ENCODE results near the gene XRCC2.
"Not testable (repeated sequence)": the region's sequence is repeated elsewhere in the genome, so short reads cannot be mapped to it uniquely, and the experiment has no call there.

Gene XRCC2

DNA sequence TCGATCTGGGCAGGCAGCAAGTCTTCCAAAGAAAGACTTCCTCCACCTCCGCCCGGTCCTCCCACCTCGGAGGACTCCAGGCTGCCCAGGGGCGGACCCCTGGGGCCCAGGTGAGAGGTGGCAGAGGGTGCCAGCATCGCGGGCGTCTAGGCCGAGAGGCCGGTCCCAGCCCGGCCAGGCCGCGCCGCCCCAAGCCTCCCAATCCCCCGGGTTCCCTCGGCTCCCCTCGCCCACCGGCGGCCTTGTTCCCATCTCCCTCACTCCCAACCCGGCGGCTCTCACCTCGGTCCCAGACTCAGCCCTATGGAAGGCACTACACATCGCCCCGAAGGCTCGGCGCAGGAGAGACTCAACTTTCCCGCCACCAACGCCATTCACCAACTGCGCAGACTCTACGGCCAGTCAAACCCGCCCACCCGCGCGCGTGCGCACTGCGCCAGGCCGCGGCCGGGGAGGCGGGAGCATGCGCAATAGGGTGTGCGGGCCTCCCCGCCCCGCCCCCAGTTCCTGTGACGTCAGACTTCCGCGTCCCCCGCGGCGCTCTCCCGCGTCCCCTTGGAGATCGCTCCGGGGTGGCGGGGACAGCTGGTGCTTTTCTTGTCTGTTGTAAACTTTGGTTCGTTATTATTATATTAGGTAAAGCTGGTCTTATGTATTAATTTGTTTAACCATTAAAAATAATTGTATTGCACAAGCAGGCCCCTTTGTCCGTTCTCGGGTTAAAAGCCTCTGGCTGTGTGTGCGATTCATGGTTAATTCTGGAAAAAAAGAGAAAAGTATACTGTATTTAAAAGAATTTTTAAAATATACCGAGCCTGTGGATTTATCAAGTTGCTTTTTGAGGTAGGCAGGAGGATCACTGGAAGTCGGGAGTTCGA is at the start of gene XRCC2:
XRCC2 (minus strand) TSS at position 383 of the 878 bp plus-strand sequence; CDS start at position 321, 62 bp downstream.
- DNase-seq (ENCODE audit: low spot score) = peak; percentile 90

- no peak for DNase-seq (ENCODE audit: low spot score)
These were observed 47.4 kb upstream of the XRCC2 start for GRCh38 chr7:152723364-152723763.

DNA sequence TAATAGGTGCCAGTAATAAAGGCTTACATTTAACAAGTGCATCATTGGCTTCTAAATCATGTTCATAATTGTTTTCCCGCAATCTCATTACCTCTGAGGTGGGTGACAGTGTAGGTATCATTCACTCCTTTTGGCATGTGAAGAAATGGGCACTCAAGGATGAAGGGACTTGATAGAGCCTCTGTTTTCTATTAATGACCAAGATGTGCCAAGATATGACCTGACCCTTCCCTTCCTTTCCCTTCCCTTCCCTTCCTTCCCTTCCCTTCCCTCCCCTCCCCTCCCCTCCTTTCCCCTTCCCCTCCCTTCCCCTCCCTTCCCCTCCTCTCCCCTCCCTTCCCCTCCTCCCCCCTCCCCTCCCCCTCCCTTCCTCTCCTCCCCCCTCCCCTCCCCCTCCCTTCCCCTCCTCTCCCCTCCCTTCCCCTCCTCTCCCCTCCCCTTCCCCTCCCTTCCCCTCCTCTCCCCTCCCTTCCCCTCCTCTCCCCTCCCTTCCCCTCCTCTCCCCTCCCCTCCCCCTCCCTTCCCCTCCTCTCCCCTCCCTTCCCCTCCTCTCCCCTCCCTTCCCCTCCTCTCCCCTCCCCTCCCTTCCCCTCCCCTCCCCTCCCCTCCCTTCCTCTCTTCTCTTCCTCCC is 36.6 kb upstream of the XRCC2 start:
- not testable (repeated sequence) for DNase-seq (ENCODE audit: low spot score)

GRCh38 chr7:152711444-152711944 is 35.6 kb upstream of the XRCC2 start:
- no peak for DNase-seq (ENCODE audit: low spot score)

- no peak for DNase-seq (ENCODE audit: low spot score)
These were observed 34.2 kb upstream of the XRCC2 start for GRCh38 chr7:152710153-152710442.

GRCh38 chr7:152709287-152710152 is 33.6 kb upstream of the XRCC2 start:
- no peak for DNase-seq (ENCODE audit: low spot score)

DNA sequence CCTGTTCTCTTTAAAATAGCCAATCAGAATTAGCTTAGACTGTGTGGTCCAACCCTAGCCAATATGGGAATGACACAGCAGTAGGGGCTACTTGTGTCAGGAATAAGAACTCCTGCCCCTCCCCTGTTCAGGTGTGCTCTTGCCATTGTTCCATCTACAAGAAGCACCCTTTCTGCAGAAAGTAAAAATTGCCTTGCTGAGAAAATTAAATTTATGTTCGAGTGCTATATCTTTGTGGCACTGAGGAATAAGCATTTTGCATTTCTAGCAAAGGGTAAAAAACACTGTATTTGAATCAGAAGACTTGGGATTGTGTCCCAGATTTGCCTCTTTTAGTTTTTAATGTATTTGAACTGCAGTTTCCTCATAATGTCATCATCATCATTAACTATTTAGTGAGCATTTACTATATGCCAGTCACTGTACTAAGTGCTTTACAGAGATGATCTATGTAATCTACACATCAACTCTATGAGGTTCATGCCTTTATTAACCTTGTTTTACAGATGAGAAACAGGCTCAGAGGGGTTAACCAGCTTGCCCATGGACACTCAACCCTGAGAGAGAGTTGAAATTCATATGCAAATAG is 28.9 kb upstream of the XRCC2 start:
- no peak for DNase-seq (ENCODE audit: low spot score)

GRCh38 chr7:152699079-152699478 is 23.1 kb upstream of the XRCC2 start:
- no peak for DNase-seq (ENCODE audit: low spot score)

- DNase-seq (ENCODE audit: low spot score) = not testable (repeated sequence)
These were observed 21.5 kb upstream of the XRCC2 start for GRCh38 chr7:152697268-152697974.

GRCh38 chr7:152692196-152692595 is 16.3 kb upstream of the XRCC2 start:
- not testable (repeated sequence) for DNase-seq (ENCODE audit: low spot score)

DNA sequence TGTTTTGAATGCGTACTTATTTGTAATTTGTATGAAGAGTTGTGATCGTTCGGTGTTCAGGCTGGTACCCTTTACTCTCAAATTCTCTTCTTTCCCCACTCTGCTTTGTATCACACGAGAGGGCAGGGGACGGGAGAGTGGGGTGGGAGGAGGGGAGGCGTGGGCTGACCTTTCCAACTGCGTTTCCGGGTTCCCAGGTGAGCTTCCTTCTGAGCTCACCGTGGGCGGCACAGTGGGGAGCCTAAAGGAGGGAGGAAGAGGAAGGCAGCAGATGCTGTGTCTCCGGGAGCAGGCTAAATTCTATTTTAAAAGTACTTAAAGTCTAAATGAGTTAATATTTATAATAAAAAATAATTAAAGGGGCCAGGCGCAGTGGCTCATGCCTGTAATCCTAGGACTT is 7.4 kb upstream of the XRCC2 start:
- DNase-seq (ENCODE audit: low spot score) = no peak

- no peak for DNase-seq (ENCODE audit: low spot score)
These were observed 2.1 kb upstream of the XRCC2 start for GRCh38 chr7:152677808-152678670.

GRCh38 chr7:152674860-152675758 is 832 bp downstream of the XRCC2 start:
- DNase-seq (ENCODE audit: low spot score) = peak; percentile 16

GRCh38 chr7:152673897-152674296 is 2.0 kb downstream of the XRCC2 start:
- no peak for DNase-seq (ENCODE audit: low spot score)

GRCh38 chr7:152672626-152673025 is 3.3 kb downstream of the XRCC2 start:
- no peak for DNase-seq (ENCODE audit: low spot score)

- DNase-seq (ENCODE audit: low spot score) = no peak
These were observed 6.2 kb downstream of the XRCC2 start for GRCh38 chr7:152669758-152670157.

DNA sequence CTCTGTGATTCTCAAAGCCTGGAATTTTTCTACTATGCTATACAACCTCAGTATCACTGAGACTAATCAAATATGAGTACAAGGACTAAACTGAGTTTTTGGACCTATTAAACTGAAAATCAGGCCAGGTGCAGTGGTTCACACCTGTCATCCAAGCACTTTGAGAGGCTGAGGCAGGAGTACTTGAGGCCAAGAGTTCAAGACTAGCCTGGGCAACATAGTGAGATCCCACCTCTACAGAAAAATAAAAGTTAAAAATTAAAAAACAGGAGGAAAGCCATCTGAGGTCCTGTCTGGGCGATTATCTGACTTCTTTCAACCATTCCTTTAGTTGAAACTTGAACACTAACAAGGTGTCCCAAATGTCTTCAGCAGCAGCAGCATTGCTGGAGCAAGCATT is 7.0 kb downstream of the XRCC2 start:
- DNase-seq (ENCODE audit: low spot score) = no peak

DNA sequence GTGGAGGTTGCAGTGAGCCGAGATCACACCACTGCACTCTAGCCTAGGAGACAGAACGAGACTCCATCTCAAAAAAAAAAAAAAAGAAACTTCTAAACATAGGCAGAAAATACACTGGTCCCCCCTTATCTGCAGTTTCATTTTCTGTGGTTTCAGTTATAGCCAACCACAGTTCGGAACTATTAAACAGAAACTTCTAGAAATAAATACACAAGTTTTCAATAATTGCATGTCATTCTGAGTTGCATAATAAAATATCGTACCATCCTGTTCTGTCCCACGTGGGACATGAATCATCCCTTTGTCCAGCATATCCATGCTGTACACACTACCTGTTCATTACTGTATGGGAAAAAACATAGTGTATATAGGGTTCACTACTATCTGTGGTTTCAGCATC is 8.0 kb downstream of the XRCC2 start:
- no peak for DNase-seq (ENCODE audit: low spot score)

GRCh38 chr7:152666078-152666477 is 9.9 kb downstream of the XRCC2 start:
- no peak for DNase-seq (ENCODE audit: low spot score)

Measured in cerebellar cortex (tissue), 1 donor.